Activated T-cell treated with anti-CD3 and anti-CD28 coated beads, Interleukin-2, amount 50 U/mL, for 72 hours (primary cell): Measurements from ENCODE around the gene NRG3. TPM values are rescaled to one million over a fixed set of nuclear protein-coding genes. Genes with fewer than 3 reads are reported as not detected.

Experiments
- ATAC-seq, 2 donors: fragments of 150-1000 bp; cut with Tn5 transposase; replicated peaks in 1 of 2; 2 replicates each; pipeline ENCODE4 v1.10.0; 2021; ENCODE audit warnings: moderate library complexity in 2 of 2, mild to moderate bottlenecking in 1 of 2
- DNase-seq, 2 donors: peaks; one replicate each; pipeline ENCODE4 v3.0.0; 2021 to 2022; ENCODE audit warnings: mixed read lengths in 1 of 2
- H3K27ac Mint-ChIP-seq: one replicate; pipeline ENCODE4 v1.8.0; 2022; ENCODE audit warnings: mild to moderate bottlenecking, moderate library complexity, mixed read lengths
- H3K27me3 Mint-ChIP-seq: one replicate; pipeline ENCODE4 v1.8.0; 2022; ENCODE audit warnings: low read depth, mixed read lengths
- H3K36me3 Mint-ChIP-seq, 2 donors: one replicate each; pipeline ENCODE4 v1.8.0; 2022; ENCODE audit warnings: mixed read lengths in 2 of 2, mild to moderate bottlenecking in 1 of 2; ENCODE audit not compliant: insufficient read depth in 2 of 2
- H3K4me1 Mint-ChIP-seq: one replicate; pipeline ENCODE4 v1.8.0; 2022; ENCODE audit warnings: low read depth, mixed read lengths
- H3K4me3 Mint-ChIP-seq, 2 donors: one replicate each; pipeline ENCODE4 v1.8.0; 2022; ENCODE audit warnings: mild to moderate bottlenecking in 2 of 2, mixed read lengths in 2 of 2, moderate library complexity in 2 of 2
- H3K9me3 Mint-ChIP-seq, 2 donors: one replicate each; pipeline ENCODE4 v1.8.0; 2022; ENCODE audit warnings: mixed read lengths in 2 of 2
- total RNA-seq, 2 donors: library from RNA; stranded (reverse); gene quantifications; one replicate each; pipeline ENCODE4 v1.2.3, GENCODE V29; 2022

The NRG3 gene
- total RNA-seq, 2 donors from 2014 or later = not detected

- H3K36me3 Mint-ChIP-seq = peaks cover 0 to 3% of the 10 kb centered on the region in 2 donors
- DNase-seq (no peak), ATAC-seq (no peak)
- H3K27ac Mint-ChIP-seq = no peak overlapping the region
- no peak overlapping the region for H3K4me3 Mint-ChIP-seq
- H3K27me3 Mint-ChIP-seq = peaks cover 33% of the 10 kb centered on the region
- H3K4me1 Mint-ChIP-seq = peaks cover 11% of the 10 kb centered on the region
- peaks cover 0 to 2% of the 10 kb centered on the region in 2 donors for H3K9me3 Mint-ChIP-seq
These were observed 2.7 kb upstream of the NRG3 start for GRCh38 chr10:81872206-81872862.

DNA sequence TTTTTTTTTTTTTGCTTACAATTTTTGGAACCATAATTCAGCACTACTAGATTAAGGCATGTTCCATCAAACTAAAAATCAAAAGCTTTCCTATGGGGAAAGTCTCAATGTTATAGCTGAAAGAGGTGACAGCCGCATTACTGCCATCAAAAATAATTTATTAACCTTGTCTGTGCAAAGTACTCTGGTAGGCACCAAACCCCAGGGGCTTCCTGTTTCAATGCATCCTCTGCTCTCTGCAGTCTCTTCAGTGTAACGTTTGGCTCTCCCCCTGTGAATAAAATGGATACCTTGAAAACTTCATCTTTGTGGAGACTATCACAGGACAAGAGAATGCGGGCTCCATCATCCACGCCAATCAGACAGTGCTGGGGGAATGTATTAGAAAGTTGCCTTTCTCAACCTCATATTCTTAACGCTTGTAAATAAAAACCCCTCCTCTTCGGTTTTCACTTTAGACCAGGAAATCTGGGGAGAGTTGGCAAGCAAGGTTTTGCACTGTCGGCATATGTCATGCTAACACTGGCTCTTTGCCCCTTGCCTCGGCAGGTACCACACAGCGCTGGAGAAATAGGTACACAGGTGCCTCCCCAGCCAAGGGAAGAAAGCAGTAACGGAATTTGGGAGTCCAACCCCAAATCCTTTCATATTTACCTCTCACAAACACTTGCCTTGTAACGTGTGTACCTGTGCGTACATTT is 1.6 kb upstream of the NRG3 start:
- Mint-ChIP-seq H3K36me3 (peaks cover 0 to 3% of the 10 kb centered on the region in 2 donors), H3K27me3 (peaks cover 44% of the 10 kb centered on the region), H3K4me1 (peaks cover 11% of the 10 kb centered on the region), H3K27ac (no peak overlapping the region), H3K4me3 (no peak overlapping the region), H3K9me3 (no peaks in the 10 kb centered on the region)
- DNase-seq (no peak), ATAC-seq (no peak)

GRCh38 chr10:81873932-81874816 is 820 bp upstream of the NRG3 start:
- Mint-ChIP-seq H3K4me3 (peak overlapping the region in 1 of 2 donors; percentile 22), H3K9me3 (no peaks in the 10 kb centered on the region), H3K27ac (no peak overlapping the region), H3K36me3 (peaks cover 0 to 3% of the 10 kb centered on the region in 2 donors), H3K27me3 (peaks cover 52% of the 10 kb centered on the region), H3K4me1 (peaks cover 11% of the 10 kb centered on the region)
- DNase-seq = peak in 1 of 2 donors; percentile 6
- peak; percentile 32 to 52 for ATAC-seq

DNA sequence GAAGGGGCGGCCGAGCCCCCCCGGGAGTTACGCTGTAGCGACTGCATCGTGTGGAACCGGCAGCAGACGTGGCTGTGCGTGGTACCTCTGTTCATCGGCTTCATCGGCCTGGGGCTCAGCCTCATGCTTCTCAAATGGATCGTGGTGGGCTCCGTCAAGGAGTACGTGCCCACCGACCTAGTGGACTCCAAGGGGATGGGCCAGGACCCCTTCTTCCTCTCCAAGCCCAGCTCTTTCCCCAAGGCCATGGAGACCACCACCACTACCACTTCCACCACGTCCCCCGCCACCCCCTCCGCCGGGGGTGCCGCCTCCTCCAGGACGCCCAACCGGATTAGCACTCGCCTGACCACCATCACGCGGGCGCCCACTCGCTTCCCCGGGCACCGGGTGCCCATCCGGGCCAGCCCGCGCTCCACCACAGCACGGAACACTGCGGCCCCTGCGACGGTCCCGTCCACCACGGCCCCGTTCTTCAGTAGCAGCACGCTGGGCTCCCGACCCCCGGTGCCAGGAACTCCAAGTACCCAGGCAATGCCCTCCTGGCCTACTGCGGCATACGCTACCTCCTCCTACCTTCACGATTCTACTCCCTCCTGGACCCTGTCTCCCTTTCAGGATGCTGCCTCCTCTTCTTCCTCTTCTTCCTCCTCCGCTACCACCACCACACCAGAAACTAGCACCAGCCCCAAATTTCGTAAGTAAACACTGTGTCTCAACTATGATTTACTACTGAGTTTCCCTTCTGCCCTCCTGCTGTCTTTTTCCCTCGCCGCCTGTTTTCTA is 666 bp downstream of the NRG3 start:
- Mint-ChIP-seq H3K36me3 (peaks cover 0 to 3% of the 10 kb centered on the region in 2 donors), H3K9me3 (no peaks in the 10 kb centered on the region), H3K27ac (no peak overlapping the region), H3K27me3 (peaks cover 55% of the 10 kb centered on the region), H3K4me1 (peaks cover 11% of the 10 kb centered on the region), H3K4me3 (peak overlapping the region; percentile 57 to 76)
- no peak for DNase-seq
- ATAC-seq = peak in 1 of 2 donors; percentile 7

DNA sequence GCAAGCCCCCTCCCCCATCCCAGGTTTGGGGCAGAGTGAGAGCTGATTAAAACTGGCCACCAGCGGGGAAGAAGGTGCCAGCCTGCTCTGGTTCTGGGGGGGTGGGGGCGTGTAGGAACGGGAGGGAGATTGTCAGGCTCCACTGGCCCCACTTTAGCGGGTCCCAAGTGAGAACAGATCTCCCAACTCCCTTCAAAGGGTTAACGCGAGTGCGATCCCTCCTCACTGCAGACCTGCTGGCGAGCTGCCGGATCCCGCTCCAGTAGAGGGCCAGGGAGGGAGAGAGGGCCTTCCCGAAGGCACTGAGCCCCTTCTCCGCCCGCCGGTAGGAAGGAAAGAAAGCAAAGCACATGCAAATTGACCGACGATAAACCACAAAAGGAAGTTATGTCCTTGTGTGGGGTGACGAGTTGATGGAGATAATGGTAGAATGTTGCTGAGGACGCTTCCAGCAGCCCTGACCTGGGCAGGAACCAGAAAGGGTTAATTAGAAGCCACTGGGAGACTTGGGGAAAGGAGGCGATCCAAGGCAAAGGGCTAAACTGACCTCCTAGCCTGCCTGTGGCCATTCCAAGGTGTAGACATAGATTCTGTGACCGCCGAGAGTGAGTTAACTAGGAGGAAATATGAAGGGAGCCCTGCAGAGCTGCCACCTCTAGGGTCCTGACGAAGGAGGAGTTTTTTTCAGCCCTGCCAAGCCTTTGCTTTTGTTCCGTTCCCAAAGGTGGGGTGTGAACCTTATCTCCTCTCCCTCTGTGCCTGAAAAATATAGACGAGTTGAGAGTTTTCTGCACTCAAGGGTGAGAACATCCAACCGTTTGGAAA is 1.5 kb downstream of the NRG3 start:
- Mint-ChIP-seq H3K36me3 (peaks cover 0 to 3% of the 10 kb centered on the region in 2 donors), H3K4me3 (peak overlapping the region; percentile 57 to 76), H3K4me1 (peaks cover 11% of the 10 kb centered on the region), H3K27me3 (peaks cover 53% of the 10 kb centered on the region), H3K27ac (no peak overlapping the region), H3K9me3 (no peaks in the 10 kb centered on the region)
- DNase-seq (no peak), ATAC-seq (no peak)

- Mint-ChIP-seq H3K36me3 (peaks cover 0 to 3% of the 10 kb centered on the region in 2 donors), H3K4me1 (peaks cover 11% of the 10 kb centered on the region), H3K27ac (no peak overlapping the region), H3K27me3 (peaks cover 43% of the 10 kb centered on the region), H3K9me3 (no peaks in the 10 kb centered on the region), H3K4me3 (no peak overlapping the region)
- DNase-seq = no peak
- no peak for ATAC-seq
These were observed 2.6 kb downstream of the NRG3 start for GRCh38 chr10:81877596-81877995.

GRCh38 chr10:81882011-81882410 is 7.0 kb downstream of the NRG3 start:
- H3K4me1 Mint-ChIP-seq = no peaks in the 10 kb centered on the region
- no peaks in the 10 kb centered on the region for H3K36me3 Mint-ChIP-seq
- H3K27ac Mint-ChIP-seq = no peak overlapping the region
- H3K4me3 Mint-ChIP-seq = no peak overlapping the region
- DNase-seq (no peak), ATAC-seq (no peak)
- no peaks in the 10 kb centered on the region for H3K9me3 Mint-ChIP-seq
- peaks cover 25% of the 10 kb centered on the region for H3K27me3 Mint-ChIP-seq

DNA sequence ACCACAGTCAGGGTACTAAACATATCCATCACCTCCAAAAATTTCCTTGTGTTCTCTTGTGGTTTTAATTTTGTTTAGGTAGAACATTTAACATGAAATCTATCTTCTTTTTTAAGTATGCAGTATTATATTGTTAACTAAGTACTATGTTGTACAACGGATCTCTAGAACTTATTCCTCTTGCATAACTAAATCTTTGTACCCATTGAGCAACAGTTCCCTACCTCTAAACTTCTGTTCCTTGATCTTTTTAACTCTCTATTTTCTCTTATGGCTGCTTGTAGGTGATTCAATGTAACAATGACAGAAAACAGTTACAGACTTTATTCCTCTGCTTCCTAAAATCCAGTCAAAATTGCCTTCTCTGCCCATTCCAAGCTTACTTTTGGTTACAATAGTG is 9.9 kb downstream of the NRG3 start:
- H3K9me3 Mint-ChIP-seq = no peaks in the 10 kb centered on the region
- no peaks in the 10 kb centered on the region for H3K36me3 Mint-ChIP-seq
- no peaks in the 10 kb centered on the region for H3K4me1 Mint-ChIP-seq
- DNase-seq = no peak
- H3K27ac Mint-ChIP-seq = no peak overlapping the region
- H3K4me3 Mint-ChIP-seq = no peak overlapping the region
- no peak for ATAC-seq
- H3K27me3 Mint-ChIP-seq = no peaks in the 10 kb centered on the region

DNA sequence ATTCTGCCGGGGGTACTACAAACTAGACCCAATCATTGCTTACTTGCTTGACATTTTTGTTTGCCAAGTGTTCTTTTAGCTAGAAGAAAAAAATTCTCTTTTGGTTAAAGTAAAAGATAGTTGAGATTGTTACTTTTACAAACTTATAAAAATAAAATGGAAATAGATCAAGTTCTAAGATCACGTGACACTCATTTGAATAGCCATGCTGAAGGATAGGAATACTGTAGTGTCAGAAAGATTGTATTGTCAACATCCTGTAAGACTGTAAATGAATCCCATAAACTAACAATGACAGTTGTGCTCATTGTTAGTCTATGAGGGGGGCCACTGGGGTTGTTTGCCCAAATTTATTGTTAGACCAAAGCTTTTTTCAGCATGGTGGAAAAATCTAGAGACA is 10.5 kb downstream of the NRG3 start:
- Mint-ChIP-seq H3K4me1 (no peaks in the 10 kb centered on the region), H3K27me3 (no peaks in the 10 kb centered on the region), H3K27ac (no peak overlapping the region), H3K9me3 (no peaks in the 10 kb centered on the region), H3K4me3 (no peak overlapping the region), H3K36me3 (no peaks in the 10 kb centered on the region)
- no peak for ATAC-seq
- DNase-seq = no peak

GRCh38 chr10:81886939-81887338 is 11.9 kb downstream of the NRG3 start:
- H3K27me3 Mint-ChIP-seq = no peaks in the 10 kb centered on the region
- H3K4me1 Mint-ChIP-seq = no peaks in the 10 kb centered on the region
- H3K36me3 Mint-ChIP-seq = no peaks in the 10 kb centered on the region
- H3K9me3 Mint-ChIP-seq = peaks cover 0 to 4% of the 10 kb centered on the region in 2 donors
- H3K27ac Mint-ChIP-seq = no peak overlapping the region
- no peak overlapping the region for H3K4me3 Mint-ChIP-seq
- no peak for ATAC-seq
- DNase-seq = no peak

DNA sequence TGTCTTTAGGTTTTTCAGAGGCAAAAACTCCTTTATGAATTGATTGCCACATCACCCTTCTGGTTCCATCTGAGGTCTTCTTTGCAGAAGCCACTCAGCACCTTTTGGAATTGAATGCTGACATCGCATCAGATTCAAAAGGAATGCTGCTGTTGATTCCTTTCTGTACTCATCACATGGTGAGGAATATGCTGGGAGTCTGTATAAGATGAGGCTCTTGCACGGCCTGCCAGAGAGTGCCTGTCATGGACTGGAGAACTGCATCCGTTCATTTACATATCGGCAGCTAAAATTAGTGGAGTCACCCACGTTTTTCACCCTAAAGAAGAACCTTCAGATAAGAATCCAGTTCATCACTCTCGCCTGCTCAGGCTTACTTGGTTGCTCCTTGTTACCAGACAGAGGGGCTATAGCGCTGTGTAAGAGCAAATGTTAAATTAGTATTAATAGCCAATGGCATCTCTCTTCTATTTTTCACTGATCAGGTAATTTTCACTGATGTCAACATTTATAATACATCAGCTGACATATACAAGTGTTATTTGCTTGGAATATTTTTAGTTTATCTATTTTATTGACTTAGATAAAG is 14.3 kb downstream of the NRG3 start:
- no peak for DNase-seq
- Mint-ChIP-seq H3K36me3 (no peaks in the 10 kb centered on the region), H3K27me3 (no peaks in the 10 kb centered on the region), H3K4me3 (no peak overlapping the region), H3K4me1 (no peaks in the 10 kb centered on the region), H3K27ac (no peak overlapping the region), H3K9me3 (peaks cover 0 to 4% of the 10 kb centered on the region in 2 donors)
- ATAC-seq = no peak

GRCh38 chr10:81894616-81895015 is 19.6 kb downstream of the NRG3 start:
- ATAC-seq = no peak
- DNase-seq = no peak
- no peaks in the 10 kb centered on the region for H3K36me3 Mint-ChIP-seq
- H3K4me3 Mint-ChIP-seq = no peak overlapping the region
- H3K4me1 Mint-ChIP-seq = no peaks in the 10 kb centered on the region
- no peaks in the 10 kb centered on the region for H3K27me3 Mint-ChIP-seq
- H3K9me3 Mint-ChIP-seq = peaks cover 2 to 4% of the 10 kb centered on the region in 2 donors
- H3K27ac Mint-ChIP-seq = no peak overlapping the region
